ENCODE measurements around the gene POLD1. TPM values are rescaled to one million over a fixed set of nuclear protein-coding genes. Genes with fewer than 3 reads are reported as not detected.
A peak's percentile ranks its signal among the peaks of the same experiment; 100 is the strongest.
"Not testable (repeated sequence)": the region's sequence is repeated elsewhere in the genome, so short reads cannot be mapped to it uniquely, and the experiment has no call there.

Gene POLD1
- 22.9 TPM for total RNA-seq

DNA sequence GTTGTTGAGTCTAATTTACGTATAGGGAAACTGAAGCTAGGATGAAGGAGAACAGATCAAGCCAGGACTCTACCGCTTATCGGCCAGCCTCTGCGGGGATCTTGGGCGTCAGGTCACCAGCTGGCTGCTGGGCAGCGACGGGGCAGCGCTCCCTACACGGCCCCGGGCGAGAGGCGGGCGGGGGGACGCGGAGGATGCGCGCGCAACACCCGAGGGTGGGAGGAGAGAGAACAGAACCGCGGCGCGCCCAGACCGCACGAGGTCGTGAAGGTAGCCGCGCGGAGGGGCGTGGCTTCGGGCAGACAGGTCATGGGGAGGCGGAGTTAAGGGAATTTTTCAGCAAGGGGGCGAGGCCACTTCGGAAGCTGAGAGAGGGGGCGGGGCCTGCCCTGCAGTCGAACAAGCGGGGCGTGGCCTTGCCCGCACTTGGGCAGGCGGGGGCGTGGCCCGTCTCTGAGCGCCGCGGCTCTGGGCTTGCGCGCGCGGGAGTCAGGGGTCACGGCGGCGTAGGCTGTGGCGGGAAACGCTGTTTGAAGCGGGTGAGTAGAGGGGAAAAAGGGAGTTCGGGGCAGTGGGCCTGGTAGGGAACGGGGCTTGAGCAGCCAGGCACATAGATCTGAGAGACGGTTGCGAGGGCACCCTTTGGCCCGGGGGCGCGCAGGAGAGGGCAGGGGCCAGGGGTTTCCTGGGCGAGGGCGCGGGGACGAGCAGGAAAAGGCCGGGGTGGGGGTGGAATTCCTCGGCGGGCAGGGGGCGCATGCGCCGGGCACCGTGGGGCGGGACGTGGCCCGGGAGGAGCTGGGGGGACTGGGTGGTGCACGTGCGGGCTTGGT is at the start of gene POLD1:
Gene POLD1 (plus strand): TSS at position 496 of the 833 bp plus-strand sequence. CDS start 14,505 bp downstream, outside the sequence.
- intact Hi-C loops (cut with DNase I): loop anchor here (1.0 to 10.0 kb wide), 6 partner anchors 8 to 981 kb away; partner anchors contain the start of genes CLDND2, EMC10, ETFB and GARIN5A
- H3K27me3 ChIP-seq: no peaks in the 10 kb centered on the region
- peak within 1 kb of the TSS; percentile 61 to 76 for H3K4me3 ChIP-seq
- TF ChIP-seq, protein P1, sequence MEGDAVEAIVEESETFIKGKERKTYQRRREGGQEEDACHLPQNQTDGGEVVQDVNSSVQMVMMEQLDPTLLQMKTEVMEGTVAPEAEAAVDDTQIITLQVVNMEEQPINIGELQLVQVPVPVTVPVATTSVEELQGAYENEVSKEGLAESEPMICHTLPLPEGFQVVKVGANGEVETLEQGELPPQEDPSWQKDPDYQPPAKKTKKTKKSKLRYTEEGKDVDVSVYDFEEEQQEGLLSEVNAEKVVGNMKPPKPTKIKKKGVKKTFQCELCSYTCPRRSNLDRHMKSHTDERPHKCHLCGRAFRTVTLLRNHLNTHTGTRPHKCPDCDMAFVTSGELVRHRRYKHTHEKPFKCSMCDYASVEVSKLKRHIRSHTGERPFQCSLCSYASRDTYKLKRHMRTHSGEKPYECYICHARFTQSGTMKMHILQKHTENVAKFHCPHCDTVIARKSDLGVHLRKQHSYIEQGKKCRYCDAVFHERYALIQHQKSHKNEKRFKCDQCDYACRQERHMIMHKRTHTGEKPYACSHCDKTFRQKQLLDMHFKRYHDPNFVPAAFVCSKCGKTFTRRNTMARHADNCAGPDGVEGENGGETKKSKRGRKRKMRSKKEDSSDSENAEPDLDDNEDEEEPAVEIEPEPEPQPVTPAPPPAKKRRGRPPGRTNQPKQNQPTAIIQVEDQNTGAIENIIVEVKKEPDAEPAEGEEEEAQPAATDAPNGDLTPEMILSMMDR (IDR thresholded peaks at IDR 0.05): no peak
- H3K9me3 ChIP-seq: no peaks in the 10 kb centered on the region
- peaks cover 8 to 10% of the 10 kb centered on the region in 2 donors for H3K4me1 ChIP-seq
- peak within 1 kb of the TSS; percentile 87 to 88 for H3K27ac ChIP-seq
- DNase-seq (ENCODE audit: low spot score in 2 of 2): peak; percentile 94 to 99
- peaks cover 33 to 36% of the 10 kb centered on the region in 2 donors for H3K36me3 ChIP-seq

- intact Hi-C loops (cut with DNase I): no loop called here
- Histone ChIP-seq H3K27me3 (no peaks in the 10 kb centered on the region), H3K27ac (no peak overlapping the region), H3K36me3 (no peaks in the 10 kb centered on the region), H3K9me3 (no peaks in the 10 kb centered on the region), H3K4me3 (no peak overlapping the region), H3K4me1 (peaks cover 0 to 8% of the 10 kb centered on the region in 2 donors)
- no peak for DNase-seq (ENCODE audit: low spot score in 2 of 2)
- TF ChIP-seq, protein P1 (IDR thresholded peaks at IDR 0.05): no peak
These were observed 49.3 kb upstream of the POLD1 start for GRCh38 chr19:50334741-50335421.

GRCh38 chr19:50337031-50337430 is 47.1 kb upstream of the POLD1 start:
- intact Hi-C loops (cut with DNase I); H3K4me1 ChIP-seq; H3K36me3 ChIP-seq; DNase-seq (ENCODE audit: low spot score in 2 of 2); H3K27me3 ChIP-seq; H3K4me3 ChIP-seq; H3K9me3 ChIP-seq; H3K27ac ChIP-seq: not testable (repeated sequence)

- TF ChIP-seq, protein P1 (IDR thresholded peaks at IDR 0.05): no peak
- Histone ChIP-seq H3K4me3 (no peak overlapping the region), H3K27me3 (no peaks in the 10 kb centered on the region), H3K27ac (no peak overlapping the region), H3K36me3 (no peaks in the 10 kb centered on the region), H3K9me3 (peaks cover 0 to 7% of the 10 kb centered on the region in 2 donors), H3K4me1 (no peaks in the 10 kb centered on the region)
- intact Hi-C loops (cut with DNase I): no loop called here
- no peak for DNase-seq (ENCODE audit: low spot score in 2 of 2)
These were observed 43.8 kb upstream of the POLD1 start for GRCh38 chr19:50340331-50340730.

DNA sequence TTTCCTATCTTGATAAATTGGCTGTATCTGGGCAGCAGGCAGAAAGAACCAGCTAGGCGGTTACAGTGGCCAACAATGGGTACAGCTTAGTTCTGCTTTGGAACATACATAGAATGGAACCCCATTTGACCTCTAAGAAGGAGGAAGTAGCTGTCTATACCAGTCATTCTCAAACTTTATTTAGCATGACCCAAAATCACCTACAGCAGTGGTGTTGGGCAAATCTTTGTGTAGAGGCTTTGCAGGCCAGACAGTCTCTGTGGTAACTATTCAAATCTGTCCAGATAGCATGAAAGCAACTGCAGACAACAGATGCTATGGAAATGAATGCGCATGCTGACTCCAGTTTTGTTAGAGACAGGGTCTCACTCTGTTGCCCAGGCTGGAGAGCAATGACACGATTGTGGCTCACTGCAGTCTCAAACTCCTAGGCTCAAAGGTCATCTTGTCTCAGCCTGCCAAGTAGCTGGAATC is 43.0 kb upstream of the POLD1 start:
- H3K4me1 ChIP-seq: no peaks in the 10 kb centered on the region
- intact Hi-C loops (cut with DNase I): no loop called here
- peaks cover 0 to 7% of the 10 kb centered on the region in 2 donors for H3K9me3 ChIP-seq
- TF ChIP-seq, protein P1 (IDR thresholded peaks at IDR 0.05): no peak
- DNase-seq (ENCODE audit: low spot score in 2 of 2): no peak
- H3K27ac ChIP-seq: no peak overlapping the region
- no peaks in the 10 kb centered on the region for H3K36me3 ChIP-seq
- H3K4me3 ChIP-seq: no peak overlapping the region
- H3K27me3 ChIP-seq: no peaks in the 10 kb centered on the region
